Astrocyte of the cerebellum (primary cell): ENCODE results near the gene ANAPC16.
A peak's percentile ranks its signal among the peaks of the same experiment; 100 is the strongest.
"Not testable (repeated sequence)": the region's sequence is repeated elsewhere in the genome, so short reads cannot be mapped to it uniquely, and the experiment has no call there.

Experiments used
- DNase-seq: peaks from one replicate; pipeline ENCODE4 v3.0.0-alpha.2; 2011; ENCODE audit warnings: low read depth
- H3K4me3 ChIP-seq: 2 replicates; pipeline ENCODE4 v1.5.1; 2011; ENCODE audit warnings: mild to moderate bottlenecking, low read depth, low read length, moderate library complexity
- CTCF ChIP-seq: IDR thresholded peaks from 2 replicates; pipeline ENCODE4 v1.5.1; 2012; ENCODE audit warnings: low read length, low read depth, moderate library complexity, mild to moderate bottlenecking; ENCODE audit errors: missing control alignments
- in situ Hi-C: cut with HindIII; loops from 2 replicates; pipeline ENCODE4 v1.10.0; 2017; ENCODE audit warnings: low sequenced_read_pairs

The ANAPC16 gene

GRCh38 chr10:72248468-72249151, 32.8 kb downstream of the ANAPC16 start:
- H3K4me3 ChIP-seq: peak overlapping the region; percentile 9
- in situ Hi-C loops: no loop called here
- no peak for DNase-seq
- no peak for TF ChIP-seq CTCF

GRCh38 chr10:72249176-72249862, 33.5 kb downstream of the ANAPC16 start:
- in situ Hi-C loops, DNase-seq, H3K4me3 ChIP-seq: not testable (repeated sequence)

DNA sequence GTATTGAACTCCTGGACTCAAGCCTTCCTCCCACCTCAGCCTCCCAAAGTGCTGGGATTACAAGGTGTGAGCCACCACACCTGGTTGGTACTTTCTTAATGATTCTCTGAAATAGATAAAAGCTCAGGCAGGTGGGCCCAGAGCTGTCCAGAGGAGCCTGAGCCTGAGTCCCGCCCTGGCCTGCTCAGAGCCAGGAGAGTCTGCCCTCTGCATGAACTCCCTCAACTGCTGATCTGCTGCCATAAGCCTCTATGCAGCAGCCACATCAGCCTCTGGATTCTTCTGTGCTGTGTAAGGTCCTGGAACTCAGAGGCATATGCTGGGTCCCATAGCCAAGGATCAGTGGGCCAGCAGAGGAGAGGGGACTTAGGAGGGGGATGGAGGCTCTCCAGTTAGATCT, 34.9 kb downstream of the ANAPC16 start:
- DNase-seq: peak; percentile 76
- TF ChIP-seq CTCF: no peak
- in situ Hi-C loops: no loop called here

DNA sequence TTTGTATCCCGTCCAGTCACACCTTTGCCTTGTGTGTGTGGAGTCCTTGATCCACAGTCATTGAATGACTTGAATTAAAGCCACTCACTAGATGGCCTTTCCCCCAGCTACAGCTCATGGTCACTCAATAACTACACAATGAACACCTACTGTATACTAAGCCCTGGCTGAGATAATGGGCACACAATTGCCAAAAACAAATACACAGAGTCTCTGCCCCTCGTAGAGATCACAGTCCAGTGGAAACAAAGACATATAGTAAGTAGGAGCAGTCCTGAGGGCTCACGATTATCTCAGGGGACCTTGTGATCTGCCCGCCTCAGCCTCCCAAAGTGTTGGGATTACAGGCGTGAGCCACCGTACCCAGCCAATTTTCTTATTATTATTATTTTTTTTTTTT, 35.8 kb downstream of the ANAPC16 start:
- in situ Hi-C loops: no loop called here
- no peak overlapping the region for H3K4me3 ChIP-seq
- DNase-seq: no peak
- no peak for TF ChIP-seq CTCF

More for the DNA sequence above, 34.9 kb downstream of the ANAPC16 start:
- H3K4me3 ChIP-seq: no peak overlapping the region

DNA sequence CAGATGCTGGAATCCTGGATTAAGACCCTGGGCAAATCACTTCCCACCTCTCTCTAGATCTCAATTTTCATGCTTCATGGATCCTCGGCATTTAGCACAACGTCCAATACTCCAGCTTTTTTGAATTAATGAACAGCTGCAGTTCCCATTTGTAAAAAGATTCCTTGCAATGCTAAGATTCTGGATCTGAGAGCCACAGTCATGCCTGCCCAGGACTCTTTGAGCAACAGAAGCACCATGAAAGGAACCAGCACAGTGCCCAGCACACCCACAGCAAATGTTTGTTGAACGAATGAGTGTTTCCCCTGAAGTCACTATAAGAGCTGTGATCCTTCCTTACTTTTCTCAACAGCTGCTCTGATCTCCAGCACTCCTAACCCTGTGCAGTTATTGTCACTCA, 37.2 kb downstream of the ANAPC16 start:
- TF ChIP-seq CTCF: no peak
- DNase-seq: no peak
- no peak overlapping the region for H3K4me3 ChIP-seq
- in situ Hi-C loops: no loop called here

DNA sequence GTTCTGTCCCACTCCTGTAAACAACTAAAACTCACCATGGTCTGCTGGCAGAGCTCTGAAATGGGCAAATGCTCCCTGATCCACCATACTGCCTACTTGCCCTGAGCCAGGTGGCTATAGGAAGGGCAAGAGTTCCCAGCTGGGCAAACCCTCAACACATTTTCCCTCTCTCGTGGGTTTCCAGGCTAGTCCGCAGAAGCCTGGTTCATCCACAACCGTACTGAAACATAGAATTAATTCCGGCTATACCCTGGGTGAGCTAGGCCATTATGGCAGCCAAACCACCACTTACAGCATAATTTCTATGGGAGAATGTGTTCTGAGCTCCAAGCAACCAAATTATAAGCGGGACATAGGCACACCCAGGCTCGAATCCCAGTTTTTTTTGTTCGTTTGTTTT, 37.8 kb downstream of the ANAPC16 start:
- DNase-seq: no peak
- in situ Hi-C loops: no loop called here
- no peak overlapping the region for H3K4me3 ChIP-seq
- no peak for TF ChIP-seq CTCF
